ENCODE data around the gene SPDYE17. TPM values are rescaled to one million over a fixed set of nuclear protein-coding genes. Genes with fewer than 3 reads are reported as not detected.
"Not testable (repeated sequence)": the region's sequence is repeated elsewhere in the genome, so short reads cannot be mapped to it uniquely, and the experiment has no call there.

SPDYE17 gene
- total and polyA plus RNA-seq, 2 of the 8 experiments (the other 6 are each of a cell fraction or from before 2014, with no cell fraction given), result not detected

DNA sequence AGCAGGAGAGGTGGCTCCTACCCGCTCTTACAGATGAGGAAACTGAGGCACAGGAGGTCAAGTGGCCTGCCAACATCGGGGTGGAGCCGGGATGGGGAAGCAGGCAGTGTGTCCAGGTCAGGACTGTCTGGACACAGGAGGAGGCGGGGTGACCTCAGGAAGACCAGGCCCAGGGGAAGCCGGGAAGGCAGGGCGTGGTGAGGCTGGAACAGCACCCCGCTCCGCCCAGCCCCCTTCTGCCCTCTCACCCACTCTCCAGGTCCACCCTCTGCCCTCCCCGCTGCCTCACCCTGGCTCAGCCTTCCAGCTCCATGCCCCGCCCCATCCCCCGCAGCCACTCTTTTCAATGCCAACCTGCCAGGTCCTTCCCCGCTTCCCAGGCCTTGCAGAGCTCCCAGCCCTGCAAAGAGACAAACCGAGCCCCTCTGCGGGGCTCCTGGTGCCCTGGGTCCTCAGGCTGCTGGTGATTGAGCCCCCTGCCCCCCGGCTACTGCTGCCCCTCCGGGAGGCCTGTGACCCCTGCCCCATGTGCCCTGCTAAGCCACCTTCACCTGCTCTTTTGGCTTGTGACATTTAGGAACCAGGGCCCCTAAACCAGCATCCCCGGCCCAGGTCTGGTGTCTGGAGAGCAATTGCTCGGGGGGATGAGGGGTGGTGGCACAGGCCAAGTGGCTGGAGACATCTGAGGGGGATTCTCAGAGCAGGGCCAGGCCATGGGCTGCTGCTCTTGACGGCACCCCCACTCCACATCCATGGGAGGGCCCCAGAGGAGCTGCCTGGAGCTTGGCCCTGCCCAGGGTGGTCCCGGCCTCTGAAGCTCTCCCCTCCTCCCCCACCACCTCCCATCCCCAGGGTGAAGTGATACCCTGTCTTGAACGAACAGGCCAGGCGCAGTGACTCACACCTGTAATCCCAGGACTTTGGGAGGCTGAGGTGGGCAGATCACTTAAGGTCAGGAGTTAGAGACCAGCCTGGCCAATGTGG lies 25.7 kb downstream of the SPDYE17 start:
- CTCF ChIA-PET (ENCODE audit: partially characterized antibody); H3K79me2 ChIP-seq (ENCODE audit: control insufficient read depth in 1 of 2, insufficient read depth in 2 of 2, low read length in 2 of 2); H3K27me3 ChIP-seq (replicated peaks in 1 of 4; ENCODE audit: control insufficient read depth in 3 of 4, extremely low read depth in 1 of 4, insufficient read depth in 3 of 4, low read length in 3 of 4); H3K4me3 ChIP-seq (ENCODE audit: extremely low read depth in 1 of 4, insufficient read depth in 2 of 4, low read depth in 3 of 4, low read length in 4 of 4); H3K23me2 ChIP-seq (ENCODE audit: low read depth, low read length); H2BK12ac ChIP-seq (ENCODE audit: low read depth, low read length); H3K14ac ChIP-seq (ENCODE audit: insufficient read length); H3K4ac ChIP-seq (replicated peaks; ENCODE audit: insufficient read length, low read depth, low read length); DNase-seq (ENCODE audit: low read depth in 1 of 2, low spot score in 2 of 2); H2BK20ac ChIP-seq (ENCODE audit: low read length); H3K4me1 ChIP-seq (replicated peaks in 1 of 4; ENCODE audit: control insufficient read depth in 3 of 4, insufficient read depth in 4 of 4, low read length in 3 of 4); H4K5ac ChIP-seq (ENCODE audit: insufficient read length, low read depth, low read length); H3K9ac ChIP-seq (replicated peaks in 1 of 4; ENCODE audit: extremely low read depth in 1 of 4, low read depth in 3 of 4, low read length in 3 of 4); H3K79me1 ChIP-seq (ENCODE audit: low read depth, low read length); H3K4me2 ChIP-seq (ENCODE audit: insufficient read depth in 1 of 2, low read depth in 2 of 2, low read length in 2 of 2); H2AFZ ChIP-seq (ENCODE audit: low read length); H4K91ac ChIP-seq (replicated peaks; ENCODE audit: insufficient read length, low read length); H3K56ac ChIP-seq (replicated peaks; ENCODE audit: insufficient read length, low read depth, low read length); H2AK5ac ChIP-seq (ENCODE audit: low read depth, low read length); H4K8ac ChIP-seq (ENCODE audit: extremely low read depth, insufficient read depth, low read length); H2BK120ac ChIP-seq (replicated peaks; ENCODE audit: low read depth, low read length); H3K27ac ChIP-seq (ENCODE audit: low read depth, low read length); H4K20me1 ChIP-seq (replicated peaks in 1 of 2; ENCODE audit: control insufficient read depth in 1 of 2, insufficient read depth in 2 of 2, low read length in 2 of 2); H3K9me3 ChIP-seq (ENCODE audit: insufficient read depth in 2 of 2, low read depth in 1 of 2, low read length in 1 of 2); H2BK5ac ChIP-seq (ENCODE audit: low read depth, low read length); H3K23ac ChIP-seq (ENCODE audit: insufficient read length); POLR2A ChIA-PET (ENCODE audit: partially characterized antibody); H3K36me3 ChIP-seq (ENCODE audit: control insufficient read depth in 2 of 4, insufficient read depth in 4 of 4, low read length in 3 of 4); H2BK15ac ChIP-seq (ENCODE audit: low read length); FAIRE-seq; H3K18ac ChIP-seq (ENCODE audit: extremely low read depth, low read length): not testable (repeated sequence)
- 92% methylated on average over 11 of the region's 22 CpGs; no CpG with 5 or more reads in 1 of the 2 experiments for WGBS, 2 experiments (ENCODE audit: extremely low coverage in 1 of 2, insufficient coverage in 1 of 2, insufficient read length in 1 of 2, insufficient replicate concordance in 2 of 2, low coverage in 1 of 2, low lambda C conversion rate in 2 of 2, missing lambda C conversion rate in 1 of 2)

Measured in H1 (cell line).